Gastrocnemius medialis (tissue), 4 donors: ENCODE data around the gene ASB16.

Source experiments
- POLR2A ChIP-seq, 2 donors: fragments of 450-650 bp; IDR thresholded peaks; one replicate each; pipeline ENCODE4 v1.6.1; 2017; ENCODE audit warnings: antibody characterized with exemption in 2 of 2, mild to moderate bottlenecking in 2 of 2, moderate library complexity in 2 of 2
- TF ChIP-seq, protein P1 (sequence below), 5 experiments: fragments of 450-650 bp in 3 of 5; fragments of 200-600 bp in 2 of 5; sonication (generic) in 2 of 5; IDR thresholded peaks in 4 of 5; conservative IDR thresholded peaks in 1 of 5; 1 replicate in 4 of 5; 2 replicates in 1 of 5; pipeline ENCODE4 v1.5.1; 2016 to 2019; ENCODE audit warnings: antibody characterized with exemption in 5 of 5, mild to moderate bottlenecking in 3 of 5, moderate library complexity in 3 of 5

DNA sequence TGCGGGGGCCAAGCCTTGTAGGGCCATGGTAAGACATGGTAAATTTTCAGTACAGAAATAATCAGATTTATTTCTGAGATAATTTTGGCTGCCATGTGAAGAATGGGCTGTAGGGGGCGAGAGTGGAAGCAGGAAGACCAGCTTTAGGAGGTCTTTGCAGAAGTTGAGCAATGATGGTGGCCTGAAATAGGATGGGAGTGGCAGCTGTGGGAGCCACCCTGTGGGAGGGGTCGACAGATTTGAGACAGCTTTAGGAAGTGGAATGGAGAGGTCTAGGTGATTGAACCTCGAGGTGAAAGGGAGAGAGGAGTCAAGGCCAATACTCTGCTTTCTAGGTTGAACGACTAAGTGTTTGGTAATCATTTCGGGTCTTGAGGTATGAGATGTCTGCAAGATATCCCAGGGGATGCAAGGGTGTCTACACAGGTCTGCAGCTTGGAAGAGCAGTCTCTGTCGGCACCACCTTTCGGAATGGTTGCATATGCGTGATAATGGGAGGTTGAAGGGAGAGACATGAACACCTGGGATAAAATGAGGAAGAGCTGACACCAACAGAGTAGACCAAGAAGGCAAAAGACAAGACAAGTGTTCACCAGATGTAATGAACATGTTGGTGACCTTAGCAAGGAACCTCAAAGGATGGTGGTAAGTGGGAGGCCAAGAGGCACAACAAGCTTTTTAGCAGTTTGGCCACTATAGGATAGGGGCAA lies 33.4 kb downstream of the ASB16 start:
- TF ChIP-seq, protein P1, sequence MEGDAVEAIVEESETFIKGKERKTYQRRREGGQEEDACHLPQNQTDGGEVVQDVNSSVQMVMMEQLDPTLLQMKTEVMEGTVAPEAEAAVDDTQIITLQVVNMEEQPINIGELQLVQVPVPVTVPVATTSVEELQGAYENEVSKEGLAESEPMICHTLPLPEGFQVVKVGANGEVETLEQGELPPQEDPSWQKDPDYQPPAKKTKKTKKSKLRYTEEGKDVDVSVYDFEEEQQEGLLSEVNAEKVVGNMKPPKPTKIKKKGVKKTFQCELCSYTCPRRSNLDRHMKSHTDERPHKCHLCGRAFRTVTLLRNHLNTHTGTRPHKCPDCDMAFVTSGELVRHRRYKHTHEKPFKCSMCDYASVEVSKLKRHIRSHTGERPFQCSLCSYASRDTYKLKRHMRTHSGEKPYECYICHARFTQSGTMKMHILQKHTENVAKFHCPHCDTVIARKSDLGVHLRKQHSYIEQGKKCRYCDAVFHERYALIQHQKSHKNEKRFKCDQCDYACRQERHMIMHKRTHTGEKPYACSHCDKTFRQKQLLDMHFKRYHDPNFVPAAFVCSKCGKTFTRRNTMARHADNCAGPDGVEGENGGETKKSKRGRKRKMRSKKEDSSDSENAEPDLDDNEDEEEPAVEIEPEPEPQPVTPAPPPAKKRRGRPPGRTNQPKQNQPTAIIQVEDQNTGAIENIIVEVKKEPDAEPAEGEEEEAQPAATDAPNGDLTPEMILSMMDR (IDR thresholded peaks at IDR 0.05 in 4 of 5, conservative IDR thresholded peaks at IDR 0.05 in 1 of 5), result peak; percentile 9 to 49 (median 42)
- TF ChIP-seq POLR2A (IDR thresholded peaks at IDR 0.05), result no peak
